ENCODE data around the gene BLVRA.
A peak's percentile ranks its signal among the peaks of the same experiment; 100 is the strongest.

BLVRA gene

GRCh38 chr7:43790006-43790405 is 31.5 kb downstream of the BLVRA start:
- in situ Hi-C loops (cut with MboI; ENCODE audit: low pct_unique_long_range_greater_than_20kb, low sequenced_read_pairs, unreplicated experiment) = no loop called here
- DNase-seq (ENCODE audit: low spot score) = no peak
- TF ChIP-seq CTCF (IDR thresholded peaks at IDR 0.05; ENCODE audit: extremely low read depth, insufficient read depth, missing control alignments) = no peak

- no peak for TF ChIP-seq CTCF (IDR thresholded peaks at IDR 0.05; ENCODE audit: extremely low read depth, insufficient read depth, missing control alignments)
- no peak for DNase-seq (ENCODE audit: low spot score)
- in situ Hi-C loops (cut with MboI; ENCODE audit: low pct_unique_long_range_greater_than_20kb, low sequenced_read_pairs, unreplicated experiment) = no loop called here
These were observed 32.4 kb downstream of the BLVRA start for GRCh38 chr7:43790834-43791233.

GRCh38 chr7:43791665-43792064 is 33.2 kb downstream of the BLVRA start:
- in situ Hi-C loops (cut with MboI; ENCODE audit: low pct_unique_long_range_greater_than_20kb, low sequenced_read_pairs, unreplicated experiment) = no loop called here
- no peak for TF ChIP-seq CTCF (IDR thresholded peaks at IDR 0.05; ENCODE audit: extremely low read depth, insufficient read depth, missing control alignments)
- no peak for DNase-seq (ENCODE audit: low spot score)

GRCh38 chr7:43792471-43793150 is 34.1 kb downstream of the BLVRA start:
- no peak for DNase-seq (ENCODE audit: low spot score)
- TF ChIP-seq CTCF (IDR thresholded peaks at IDR 0.05; ENCODE audit: extremely low read depth, insufficient read depth, missing control alignments) = no peak
- in situ Hi-C loops (cut with MboI; ENCODE audit: low pct_unique_long_range_greater_than_20kb, low sequenced_read_pairs, unreplicated experiment) = no loop called here

GRCh38 chr7:43799605-43800004 is 41.1 kb downstream of the BLVRA start:
- TF ChIP-seq CTCF (IDR thresholded peaks at IDR 0.05; ENCODE audit: extremely low read depth, insufficient read depth, missing control alignments) = peak; percentile 35
- no peak for DNase-seq (ENCODE audit: low spot score)
- in situ Hi-C loops (cut with MboI; ENCODE audit: low pct_unique_long_range_greater_than_20kb, low sequenced_read_pairs, unreplicated experiment) = no loop called here

- TF ChIP-seq CTCF (IDR thresholded peaks at IDR 0.05; ENCODE audit: extremely low read depth, insufficient read depth, missing control alignments) = no peak
- in situ Hi-C loops (cut with MboI; ENCODE audit: low pct_unique_long_range_greater_than_20kb, low sequenced_read_pairs, unreplicated experiment) = no loop called here
- no peak for DNase-seq (ENCODE audit: low spot score)
These were observed 45.4 kb downstream of the BLVRA start for GRCh38 chr7:43803865-43804264.

All from GM13977 (cell line).